Uterus (tissue), 4 donors: ENCODE measurements around the gene ACOX2. TPM values are rescaled to one million over a fixed set of nuclear protein-coding genes. Genes with fewer than 3 reads are reported as not detected.

Source experiments
- DNase-seq, 2 donors: peaks; one replicate each; pipeline ENCODE4 v3.0.0-alpha.2; 2019 to 2020
- H3K27ac ChIP-seq, 2 donors: fragments of 200-600 bp; sonication (generic); 1 replicate in 1 of 2; 2 replicates in 1 of 2; pipeline ENCODE4 v1.5.1; 2016 to 2018
- H3K27me3 ChIP-seq, 2 donors: fragments of 200-600 bp; sonication (generic); one replicate each; pipeline ENCODE4 v1.5.1; 2018 to 2019; ENCODE audit warnings: control low read depth in 1 of 2
- H3K36me3 ChIP-seq, 2 donors: fragments of 200-600 bp; sonication (generic); one replicate each; pipeline ENCODE4 v1.5.1; 2019; ENCODE audit warnings: control low read depth in 1 of 2
- H3K4me1 ChIP-seq, 2 donors: fragments of 200-600 bp; sonication (generic); one replicate each; pipeline ENCODE4 v1.5.1; 2018 to 2019; ENCODE audit warnings: control low read depth in 1 of 2
- H3K4me3 ChIP-seq, 2 donors: fragments of 200-600 bp; sonication (generic); 1 replicate in 1 of 2; 2 replicates in 1 of 2; pipeline ENCODE4 v1.5.1; 2018 to 2019; ENCODE audit warnings: mild to moderate bottlenecking in 1 of 2
- H3K9me3 ChIP-seq, 2 donors: fragments of 200-600 bp; sonication (generic); one replicate each; pipeline ENCODE4 v1.5.1; 2019; ENCODE audit warnings: control low read depth in 1 of 2
- CTCF ChIP-seq, 4 experiments: fragments of 200-600 bp in 2 of 4; fragments of 450-650 bp in 2 of 4; sonication (generic) in 2 of 4; IDR thresholded peaks; one replicate each; pipeline ENCODE4 v1.5.1; 2016 to 2019; ENCODE audit warnings: antibody characterized with exemption in 4 of 4, mild to moderate bottlenecking in 2 of 4, moderate library complexity in 1 of 4
- POLR2A ChIP-seq, 2 donors: fragments of 450-650 bp; IDR thresholded peaks; one replicate each; pipeline ENCODE4 v1.6.1; 2016; ENCODE audit warnings: antibody characterized with exemption in 2 of 2, mild to moderate bottlenecking in 1 of 2, moderate library complexity in 1 of 2
- intact Hi-C: fragments of 100-400 bp; cut with DNase I; formaldehyde crosslinking; loops from one replicate; pipeline ENCODE4 v1.15.1; 2023; ENCODE audit warnings: low total_unique reads
- total RNA-seq, 4 donors: library from RNA; depleted of rRNA in 3 of 4; stranded (reverse); fragments of >200 nt in 3 of 4; gene quantifications; one replicate each; pipeline versions ENCODE4 v1.1.0 to v1.2.4, GENCODE V29; 2014 to 2023
- donor health status: DM: yes; HTN: yes; CAD: no.

Gene ACOX2
- total RNA-seq, 4 donors from 2014 or later = 10.3 to 33.7 (median 23.6) TPM

GRCh38 chr3:58466899-58467563, 70.0 kb downstream of the ACOX2 start:
- Histone ChIP-seq H3K36me3 (no peaks in the 10 kb centered on the region), H3K4me3 (no peak overlapping the region), H3K27ac (peak overlapping the region in 1 of 2 donors; percentile 10), H3K9me3 (no peaks in the 10 kb centered on the region), H3K27me3 (no peaks in the 10 kb centered on the region), H3K4me1 (no peaks in the 10 kb centered on the region)
- intact Hi-C loops = no loop called here
- DNase-seq = no peak
- TF ChIP-seq CTCF (IDR thresholded peaks at IDR 0.05) (no peak), POLR2A (IDR thresholded peaks at IDR 0.05) (no peak)

DNA sequence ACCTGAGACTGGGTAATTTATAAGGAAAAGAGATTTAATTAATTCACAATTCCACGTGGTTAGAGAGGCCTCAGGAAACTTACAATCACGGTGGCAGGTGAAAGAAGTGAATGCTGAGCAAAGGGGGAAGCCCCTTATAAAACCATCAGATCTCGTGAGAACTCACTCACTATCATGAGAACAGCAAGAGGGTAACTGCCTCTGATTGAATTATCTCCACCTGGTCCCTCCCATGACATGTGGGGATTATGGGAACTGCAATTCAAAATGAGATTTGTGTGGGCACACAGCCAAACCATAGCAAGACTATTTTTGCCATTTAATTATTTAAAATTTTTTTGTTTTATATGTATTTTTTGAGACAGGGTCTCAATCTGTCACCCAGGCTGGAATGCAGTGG, 72.1 kb downstream of the ACOX2 start:
- H3K27me3 ChIP-seq = no peaks in the 10 kb centered on the region
- H3K4me3 ChIP-seq = no peak overlapping the region
- no peaks in the 10 kb centered on the region for H3K4me1 ChIP-seq
- TF ChIP-seq POLR2A (IDR thresholded peaks at IDR 0.05) (no peak), CTCF (IDR thresholded peaks at IDR 0.05) (no peak)
- DNase-seq = no peak
- intact Hi-C loops = no loop called here
- no peaks in the 10 kb centered on the region for H3K36me3 ChIP-seq
- no peak overlapping the region for H3K27ac ChIP-seq
- no peaks in the 10 kb centered on the region for H3K9me3 ChIP-seq

GRCh38 chr3:58463942-58464271, 73.1 kb downstream of the ACOX2 start:
- Histone ChIP-seq H3K9me3 (no peaks in the 10 kb centered on the region), H3K27ac (peak overlapping the region in 1 of 2 donors; percentile 28), H3K36me3 (no peaks in the 10 kb centered on the region), H3K4me3 (no peak overlapping the region), H3K27me3 (no peaks in the 10 kb centered on the region), H3K4me1 (no peaks in the 10 kb centered on the region)
- DNase-seq = no peak
- TF ChIP-seq CTCF (IDR thresholded peaks at IDR 0.05) = no peak
- no peak for TF ChIP-seq POLR2A (IDR thresholded peaks at IDR 0.05)
- intact Hi-C loops = no loop called here

DNA sequence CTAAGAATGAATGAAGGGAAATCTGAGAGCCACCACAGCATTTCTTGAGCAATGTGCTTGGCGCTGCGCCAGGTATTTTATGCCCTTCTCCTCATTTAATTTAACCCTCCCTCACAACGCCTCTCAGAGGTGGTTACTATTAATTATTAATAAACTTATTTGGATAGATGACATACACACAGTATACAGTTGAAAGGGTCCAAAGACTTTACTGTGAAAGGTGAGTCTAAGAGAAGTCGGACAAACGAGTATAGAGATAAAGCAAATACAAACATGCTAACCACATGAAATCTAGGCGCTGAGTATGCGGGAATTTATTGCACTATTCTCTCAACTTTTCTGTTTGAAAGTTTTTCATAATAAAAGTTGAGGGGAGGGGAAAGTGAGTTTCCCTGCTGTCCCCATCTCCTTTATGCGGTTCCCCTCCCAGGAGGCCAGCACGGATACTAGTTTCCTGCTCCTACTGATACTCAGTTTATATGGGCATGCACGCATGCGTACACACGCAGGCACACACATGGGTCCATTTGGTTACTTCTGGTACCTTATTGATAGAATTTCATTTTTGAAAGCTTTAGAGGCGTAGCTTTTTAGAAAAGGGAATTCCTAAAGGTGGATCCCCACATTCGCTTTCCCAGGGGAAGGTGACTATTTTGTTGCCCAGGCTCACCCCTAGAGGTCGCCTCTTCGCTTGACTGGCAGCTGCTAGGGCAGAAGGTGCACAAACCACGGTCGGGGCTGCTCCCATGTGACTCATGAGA, 73.6 kb downstream of the ACOX2 start:
- Histone ChIP-seq H3K36me3 (no peaks in the 10 kb centered on the region), H3K4me1 (no peaks in the 10 kb centered on the region), H3K27ac (peak overlapping the region; percentile 19 to 28), H3K9me3 (no peaks in the 10 kb centered on the region), H3K27me3 (no peaks in the 10 kb centered on the region), H3K4me3 (peak overlapping the region; percentile 3 to 9)
- intact Hi-C loops = no loop called here
- TF ChIP-seq CTCF (IDR thresholded peaks at IDR 0.05) = peak; percentile 60 to 81 (median 66)
- no peak for TF ChIP-seq POLR2A (IDR thresholded peaks at IDR 0.05)
- DNase-seq = peak; percentile 60 to 75

DNA sequence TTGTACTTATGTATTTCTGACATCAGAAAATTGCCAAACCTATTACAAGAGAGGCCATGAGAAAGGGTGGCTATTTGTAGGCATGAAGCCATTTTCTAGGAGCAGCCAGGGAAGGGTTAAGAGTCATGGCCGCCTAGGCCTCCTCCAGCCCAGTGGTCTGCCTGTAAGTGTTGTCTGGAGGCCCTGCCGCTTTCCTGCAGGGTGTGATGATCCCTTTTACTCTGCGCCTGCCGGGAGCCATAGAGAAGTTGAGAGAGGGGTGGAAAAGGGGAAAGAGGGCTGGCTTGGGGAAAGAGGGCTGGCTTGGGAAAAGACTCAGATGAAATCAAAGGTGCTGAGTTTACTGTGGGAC, 74.2 kb downstream of the ACOX2 start:
- TF ChIP-seq POLR2A (IDR thresholded peaks at IDR 0.05) (no peak), CTCF (IDR thresholded peaks at IDR 0.05) (no peak)
- Histone ChIP-seq H3K27me3 (no peaks in the 10 kb centered on the region), H3K36me3 (no peaks in the 10 kb centered on the region), H3K9me3 (no peaks in the 10 kb centered on the region), H3K27ac (no peak overlapping the region), H3K4me3 (no peak overlapping the region), H3K4me1 (no peaks in the 10 kb centered on the region)
- intact Hi-C loops = no loop called here
- DNase-seq = no peak
